SK-N-SH treated with all-trans-retinoic acid at 6 μM for 48 hours (cell line): Measurements from ENCODE around the gene SRPK2.

ENCODE experiments used
- ATAC-seq: fragments of 200-7000 bp; cut with Tn5 transposase; 3 replicates; pipeline ENCODE4 v1.9.1; 2020; ENCODE audit warnings: mild to moderate bottlenecking, moderate library complexity
- ARNTL ChIP-seq: fragments of 450-650 bp; formaldehyde crosslinking; IDR thresholded peaks from 2 replicates; pipeline ENCODE4 v1.5.0; 2020; ENCODE audit warnings: low read depth, mild to moderate bottlenecking, moderate library complexity, borderline replicate concordance
- BACH2 ChIP-seq: fragments of 250-450 bp; sonication (Bioruptor Pico); IDR thresholded peaks from 2 replicates; pipeline ENCODE4 v1.9.0; 2021; ENCODE audit warnings: mild to moderate bottlenecking, borderline replicate concordance
- CREB5 ChIP-seq: fragments of 250-450 bp; sonication (Bioruptor Pico); IDR thresholded peaks from 2 replicates; pipeline ENCODE4 v1.5.1; 2020; ENCODE audit warnings: low read depth, mild to moderate bottlenecking, moderate library complexity
- CSRNP3 ChIP-seq: fragments of 250-450 bp; sonication (Bioruptor Pico); IDR thresholded peaks from 2 replicates; pipeline ENCODE4 v1.5.1; 2021; ENCODE audit warnings: mild to moderate bottlenecking, moderate library complexity
- ESRRG ChIP-seq: fragments of 250-450 bp; sonication (Bioruptor Pico); IDR thresholded peaks from 2 replicates; pipeline ENCODE4 v1.6.1; 2021; ENCODE audit warnings: mild to moderate bottlenecking
- GLIS3 ChIP-seq: fragments of 250-450 bp; sonication (Bioruptor Pico); IDR thresholded peaks from 2 replicates; pipeline ENCODE4 v1.5.0; 2020; ENCODE audit warnings: mild to moderate bottlenecking, moderate library complexity
- ISL1 ChIP-seq: fragments of 250-450 bp; sonication (Bioruptor Pico); IDR thresholded peaks from 2 replicates; pipeline ENCODE4 v2.1.2; 2022; ENCODE audit warnings: mild to moderate bottlenecking, moderate library complexity
- OSR1 ChIP-seq: fragments of 250-450 bp; sonication (Bioruptor Pico); IDR thresholded peaks from 2 replicates; pipeline ENCODE4 v1.8.0; 2022; ENCODE audit warnings: moderate library complexity, mild to moderate bottlenecking, inconsistent platforms
- PATZ1 ChIP-seq: fragments of 250-450 bp; sonication (Bioruptor Pico); IDR thresholded peaks from 2 replicates; pipeline ENCODE4 v1.8.0; 2020; ENCODE audit warnings: mild to moderate bottlenecking, moderate library complexity, borderline replicate concordance
- POU6F1 ChIP-seq: fragments of 250-450 bp; sonication (Bioruptor Pico); IDR thresholded peaks from 2 replicates; pipeline ENCODE4 v1.8.0; 2021; ENCODE audit warnings: low read depth, mild to moderate bottlenecking, moderate library complexity, borderline replicate concordance
- RARB ChIP-seq: fragments of 250-450 bp; sonication (Bioruptor Pico); IDR thresholded peaks from 2 replicates; pipeline ENCODE4 v1.8.0; 2021; ENCODE audit warnings: mild to moderate bottlenecking, moderate library complexity
- SNAI2 ChIP-seq: fragments of 250-450 bp; sonication (Bioruptor Pico); IDR thresholded peaks from 2 replicates; pipeline ENCODE4 v1.5.0; 2020; ENCODE audit warnings: mild to moderate bottlenecking, moderate library complexity
- TCF4 ChIP-seq: fragments of 250-450 bp; sonication (Bioruptor Pico); IDR thresholded peaks from 2 replicates; pipeline ENCODE4 v1.8.0; 2021; ENCODE audit warnings: mild to moderate bottlenecking, moderate library complexity, borderline replicate concordance
- TOX ChIP-seq: fragments of 250-450 bp; sonication (Bioruptor Pico); IDR thresholded peaks from 2 replicates; pipeline ENCODE4 v1.8.0; 2021; ENCODE audit warnings: mild to moderate bottlenecking, moderate library complexity, borderline replicate concordance
- ZC3H10 ChIP-seq: fragments of 250-450 bp; sonication (Bioruptor Pico); IDR thresholded peaks from 2 replicates; pipeline ENCODE4 v1.5.1; 2021; ENCODE audit warnings: mild to moderate bottlenecking, moderate library complexity
- ZFP3 ChIP-seq: fragments of 250-450 bp; sonication (Bioruptor Pico); IDR thresholded peaks from 2 replicates; pipeline ENCODE4 v1.5.0; 2020; ENCODE audit warnings: mild to moderate bottlenecking, moderate library complexity
- ZFP30 ChIP-seq: fragments of 450-650 bp; formaldehyde crosslinking; IDR thresholded peaks from 2 replicates; pipeline ENCODE4 v1.5.0; 2022; ENCODE audit warnings: mild to moderate bottlenecking, moderate library complexity
- ZNF565 ChIP-seq: fragments of 450-650 bp; formaldehyde crosslinking; conservative IDR thresholded peaks from 2 replicates; pipeline ENCODE4 v1.5.0; 2020; ENCODE audit warnings: low read depth, mild to moderate bottlenecking, moderate library complexity
- ZNF70 ChIP-seq: fragments of 450-650 bp; formaldehyde crosslinking; IDR thresholded peaks from 2 replicates; pipeline ENCODE4 v1.5.0; 2020; ENCODE audit warnings: mild to moderate bottlenecking, moderate library complexity
- ZNF8 ChIP-seq: fragments of 450-650 bp; formaldehyde crosslinking; IDR thresholded peaks from 2 replicates; pipeline ENCODE4 v1.5.0; 2020; ENCODE audit warnings: mild to moderate bottlenecking, moderate library complexity
- TF ChIP-seq, protein P1 (sequence below): fragments of 250-450 bp; sonication (Bioruptor Pico); IDR thresholded peaks from 2 replicates; pipeline ENCODE4 v1.5.0; 2020; ENCODE audit warnings: mild to moderate bottlenecking, moderate library complexity

SRPK2 gene

DNA sequence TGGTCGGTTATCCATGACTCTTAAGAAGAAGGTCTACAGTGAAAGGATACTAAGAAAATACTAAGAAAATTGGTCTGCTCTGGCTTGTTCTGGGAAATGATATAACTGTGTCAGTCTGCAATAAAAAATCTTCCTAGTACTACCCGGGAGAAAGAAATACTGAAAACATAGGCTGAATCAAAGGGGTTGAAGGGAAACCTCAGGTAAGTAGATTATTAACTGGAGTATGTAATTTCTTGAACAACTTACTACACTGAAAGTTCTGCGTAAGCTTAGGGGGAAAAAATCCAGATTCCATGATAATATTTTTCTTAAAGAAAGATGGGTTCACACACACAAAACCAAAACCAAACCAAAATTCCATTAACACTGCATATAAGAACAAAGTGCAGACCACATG lies 231.4 kb downstream of the SRPK2 start (continued):
- TF ChIP-seq, protein P1, sequence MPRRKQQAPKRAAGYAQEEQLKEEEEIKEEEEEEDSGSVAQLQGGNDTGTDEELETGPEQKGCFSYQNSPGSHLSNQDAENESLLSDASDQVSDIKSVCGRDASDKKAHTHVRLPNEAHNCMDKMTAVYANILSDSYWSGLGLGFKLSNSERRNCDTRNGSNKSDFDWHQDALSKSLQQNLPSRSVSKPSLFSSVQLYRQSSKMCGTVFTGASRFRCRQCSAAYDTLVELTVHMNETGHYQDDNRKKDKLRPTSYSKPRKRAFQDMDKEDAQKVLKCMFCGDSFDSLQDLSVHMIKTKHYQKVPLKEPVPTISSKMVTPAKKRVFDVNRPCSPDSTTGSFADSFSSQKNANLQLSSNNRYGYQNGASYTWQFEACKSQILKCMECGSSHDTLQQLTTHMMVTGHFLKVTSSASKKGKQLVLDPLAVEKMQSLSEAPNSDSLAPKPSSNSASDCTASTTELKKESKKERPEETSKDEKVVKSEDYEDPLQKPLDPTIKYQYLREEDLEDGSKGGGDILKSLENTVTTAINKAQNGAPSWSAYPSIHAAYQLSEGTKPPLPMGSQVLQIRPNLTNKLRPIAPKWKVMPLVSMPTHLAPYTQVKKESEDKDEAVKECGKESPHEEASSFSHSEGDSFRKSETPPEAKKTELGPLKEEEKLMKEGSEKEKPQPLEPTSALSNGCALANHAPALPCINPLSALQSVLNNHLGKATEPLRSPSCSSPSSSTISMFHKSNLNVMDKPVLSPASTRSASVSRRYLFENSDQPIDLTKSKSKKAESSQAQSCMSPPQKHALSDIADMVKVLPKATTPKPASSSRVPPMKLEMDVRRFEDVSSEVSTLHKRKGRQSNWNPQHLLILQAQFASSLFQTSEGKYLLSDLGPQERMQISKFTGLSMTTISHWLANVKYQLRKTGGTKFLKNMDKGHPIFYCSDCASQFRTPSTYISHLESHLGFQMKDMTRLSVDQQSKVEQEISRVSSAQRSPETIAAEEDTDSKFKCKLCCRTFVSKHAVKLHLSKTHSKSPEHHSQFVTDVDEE (CRISPR knock-in tag): no peak
- TF ChIP-seq ZFP30 (CRISPR knock-in tag): no peak

DNA sequence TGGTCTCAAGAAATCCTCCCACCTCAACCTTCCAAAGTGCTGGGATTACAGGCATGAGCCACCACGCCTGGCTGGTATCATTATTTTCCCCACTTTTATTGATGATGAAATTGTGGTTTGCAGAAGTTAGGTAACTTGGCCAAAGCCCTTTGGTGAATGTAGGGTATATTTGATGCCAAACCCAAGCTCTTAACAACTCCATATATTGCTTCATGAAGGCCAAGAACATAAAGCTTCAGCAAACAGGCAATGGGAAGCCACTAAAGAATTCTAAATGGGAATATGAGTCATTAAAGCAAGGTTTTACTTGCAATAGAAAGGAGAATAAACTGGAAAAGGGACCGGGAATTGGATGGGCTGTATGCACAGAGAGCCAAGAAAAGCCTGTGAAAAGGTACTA lies 232.0 kb downstream of the SRPK2 start:
- ATAC-seq: no peak

DNA sequence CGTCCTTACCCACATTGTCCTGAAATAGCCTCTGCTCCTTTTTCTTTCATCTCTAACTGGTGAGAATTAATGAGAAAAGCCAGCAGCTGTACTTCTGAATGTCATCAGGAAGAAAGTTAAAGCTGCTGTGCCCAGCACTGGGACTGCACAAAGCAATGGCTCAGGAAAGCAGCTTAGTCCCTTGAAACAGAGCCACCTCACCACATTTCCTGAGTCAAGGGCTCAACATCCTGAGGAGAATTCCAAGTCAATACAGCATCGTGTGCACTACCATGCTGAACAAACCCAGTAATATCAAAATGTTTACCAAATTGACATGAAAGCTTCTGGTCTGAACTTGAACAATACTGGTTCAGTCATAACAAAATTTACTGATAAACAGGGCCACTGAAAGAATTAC lies 234.6 kb downstream of the SRPK2 start:
- TF ChIP-seq RARB (CRISPR knock-in tag) (no peak), PATZ1 (CRISPR knock-in tag) (no peak)
- no peak for ATAC-seq

More for the DNA sequence above, 232.0 kb downstream of the SRPK2 start:
- TF ChIP-seq ZNF70 (CRISPR knock-in tag) (no peak), OSR1 (CRISPR knock-in tag) (no peak), TCF4 (CRISPR knock-in tag) (no peak), RARB (CRISPR knock-in tag) (no peak), GLIS3 (no peak), ZC3H10 (CRISPR knock-in tag) (no peak), POU6F1 (no peak)

DNA sequence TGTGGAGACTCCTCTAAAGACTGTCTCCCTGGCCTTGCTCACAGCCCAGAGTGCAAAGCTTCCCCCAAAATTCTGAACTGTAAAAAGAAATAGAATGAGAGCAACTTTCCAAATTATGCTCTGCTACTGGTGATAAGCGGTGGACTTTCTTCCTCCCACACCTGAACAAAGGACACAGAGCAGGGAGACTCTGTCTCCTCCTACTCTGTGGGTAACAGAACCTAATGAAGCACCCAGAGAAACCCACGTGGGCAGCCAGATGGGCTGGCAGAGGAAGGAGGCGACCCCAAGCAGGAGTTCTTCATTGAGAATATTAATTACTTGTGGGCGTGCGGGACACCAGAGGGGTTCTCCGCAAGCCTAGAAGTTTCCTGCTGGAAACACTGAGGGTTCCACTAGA lies 235.2 kb downstream of the SRPK2 start:
- ATAC-seq: no peak
- TF ChIP-seq BACH2 (CRISPR knock-in tag) (no peak), ZNF8 (CRISPR knock-in tag) (no peak), ZNF565 (CRISPR knock-in tag) (no peak), ZFP30 (CRISPR knock-in tag) (no peak), ZNF70 (CRISPR knock-in tag) (no peak), OSR1 (CRISPR knock-in tag) (no peak), ZC3H10 (CRISPR knock-in tag) (no peak), CSRNP3 (CRISPR knock-in tag) (no peak), TCF4 (CRISPR knock-in tag) (no peak), TOX (CRISPR knock-in tag) (no peak), ZFP3 (no peak), CREB5 (CRISPR knock-in tag) (no peak), ESRRG (no peak), ARNTL (CRISPR knock-in tag) (no peak), POU6F1 (no peak), SNAI2 (CRISPR knock-in tag) (no peak), ISL1 (CRISPR knock-in tag) (no peak)
- TF ChIP-seq, protein P1 (CRISPR knock-in tag): no peak
